WTC11 (cell line): ENCODE data around the gene DIDO1. TPM values are rescaled to one million over a fixed set of nuclear protein-coding genes. Genes with fewer than 3 reads are reported as not detected.

Source experiments
- AFF4 ChIP-seq: sonication (generic); formaldehyde crosslinking; IDR thresholded peaks from 2 replicates; pipeline ENCODE4 v1.8.1; 2023; ENCODE audit warnings: mild to moderate bottlenecking, missing genetic modification reagents, borderline replicate concordance
- ARID4B ChIP-seq: sonication (generic); formaldehyde crosslinking; IDR thresholded peaks from 2 replicates; pipeline ENCODE4 v1.8.0; 2023; ENCODE audit warnings: missing genetic modification reagents, mild to moderate bottlenecking, borderline replicate concordance
- CBFB ChIP-seq: sonication (generic); formaldehyde crosslinking; IDR thresholded peaks from 2 replicates; pipeline ENCODE4 v1.8.1; 2022; ENCODE audit warnings: mild to moderate bottlenecking, low read depth, missing genetic modification reagents
- CREB1 ChIP-seq: sonication (generic); formaldehyde crosslinking; IDR thresholded peaks from 2 replicates; pipeline ENCODE4 v1.8.0; 2023; ENCODE audit warnings: mild to moderate bottlenecking, missing genetic modification reagents
- OVOL2 ChIP-seq: fragments of 250-450 bp; sonication (Bioruptor Pico); IDR thresholded peaks from 2 replicates; pipeline ENCODE4 v1.9.0; 2021; ENCODE audit warnings: mild to moderate bottlenecking, borderline replicate concordance
- ZNF396 ChIP-seq: fragments of 250-450 bp; sonication (Bioruptor Pico); IDR thresholded peaks from 2 replicates; pipeline ENCODE4 v1.8.0; 2021; ENCODE audit warnings: mild to moderate bottlenecking, moderate library complexity, borderline replicate concordance
- total RNA-seq: library from RNA; stranded (reverse); gene quantifications from 3 replicates; pipeline ENCODE4 v1.2.3, GENCODE V29; 2021
- TF ChIP-seq, protein P1 (sequence below): sonication (generic); formaldehyde crosslinking; IDR thresholded peaks from 2 replicates; pipeline ENCODE4 v1.8.1; 2023; ENCODE audit warnings: mild to moderate bottlenecking, missing genetic modification reagents, moderate library complexity
- TF ChIP-seq, protein P2 (sequence below): sonication (generic); formaldehyde crosslinking; IDR thresholded peaks from 2 replicates; pipeline ENCODE4 v1.8.1; 2022; ENCODE audit warnings: low read depth, mild to moderate bottlenecking, moderate library complexity, missing genetic modification reagents, borderline replicate concordance

The DIDO1 gene
- total RNA-seq, 1 experiment from 2014 or later, result 87.3 TPM

GRCh38 chr20:62828051-62828450, 98.3 kb downstream of the DIDO1 start (continued):
- TF ChIP-seq ARID4B (CRISPR knock-in tag) (no peak), AFF4 (CRISPR knock-in tag) (no peak), ZNF396 (CRISPR knock-in tag) (no peak), OVOL2 (CRISPR knock-in tag) (no peak), CBFB (CRISPR knock-in tag) (no peak), CREB1 (CRISPR knock-in tag) (no peak)
- TF ChIP-seq, protein P1, sequence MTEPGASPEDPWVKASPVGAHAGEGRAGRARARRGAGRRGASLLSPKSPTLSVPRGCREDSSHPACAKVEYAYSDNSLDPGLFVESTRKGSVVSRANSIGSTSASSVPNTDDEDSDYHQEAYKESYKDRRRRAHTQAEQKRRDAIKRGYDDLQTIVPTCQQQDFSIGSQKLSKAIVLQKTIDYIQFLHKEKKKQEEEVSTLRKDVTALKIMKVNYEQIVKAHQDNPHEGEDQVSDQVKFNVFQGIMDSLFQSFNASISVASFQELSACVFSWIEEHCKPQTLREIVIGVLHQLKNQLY (CRISPR knock-in tag), result no peak
- TF ChIP-seq, protein P2, sequence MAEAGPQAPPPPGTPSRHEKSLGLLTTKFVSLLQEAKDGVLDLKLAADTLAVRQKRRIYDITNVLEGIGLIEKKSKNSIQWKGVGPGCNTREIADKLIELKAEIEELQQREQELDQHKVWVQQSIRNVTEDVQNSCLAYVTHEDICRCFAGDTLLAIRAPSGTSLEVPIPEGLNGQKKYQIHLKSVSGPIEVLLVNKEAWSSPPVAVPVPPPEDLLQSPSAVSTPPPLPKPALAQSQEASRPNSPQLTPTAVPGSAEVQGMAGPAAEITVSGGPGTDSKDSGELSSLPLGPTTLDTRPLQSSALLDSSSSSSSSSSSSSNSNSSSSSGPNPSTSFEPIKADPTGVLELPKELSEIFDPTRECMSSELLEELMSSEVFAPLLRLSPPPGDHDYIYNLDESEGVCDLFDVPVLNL, result no peak

Other genes with a start within 250 kb of the DIDO1 start
- 0.57 to 0.85 TPM (median 0.63 TPM) in 3 replicates for gene NTSR1, start 217.7 kb downstream of the DIDO1 start, total RNA-seq
- gene MRGBP, start 130.0 kb downstream of the DIDO1 start, total RNA-seq, result 20.0 to 20.8 TPM (median 20.2 TPM) in 3 replicates
- 32.5 to 43.3 TPM (median 33.8 TPM) in 3 replicates for gene OGFR, start 121.7 kb downstream of the DIDO1 start, total RNA-seq
- gene COL9A3, start 109.5 kb downstream of the DIDO1 start, total RNA-seq, result 115 to 136 TPM (median 123 TPM) in 3 replicates
- 19.7 to 20.4 TPM (median 20.3 TPM) in 3 replicates for gene TCFL5, start 64.7 kb downstream of the DIDO1 start, total RNA-seq
- 56.2 to 70.2 TPM (median 56.6 TPM) in 3 replicates for gene GID8, start 11.6 kb upstream of the DIDO1 start, total RNA-seq
- 26.2 to 41.7 TPM (median 30.8 TPM) in 3 replicates for gene SLC17A9, start 26.2 kb upstream of the DIDO1 start, total RNA-seq
- 0.57 to 1.3 TPM (median 0.66 TPM) in 3 replicates for gene BHLHE23, start 80.5 kb upstream of the DIDO1 start, total RNA-seq